OCI-LY1 (cell line): ENCODE measurements around the gene FAM50A.

Source experiments
- H2AFZ ChIP-seq: fragments of 200-600 bp; sonication (generic), shearing (Covaris generic); 2 replicates; pipeline ENCODE4 v1.6.0; 2014; ENCODE audit warnings: antibody characterized with exemption, mild to moderate bottlenecking, low read length
- H3F3A ChIP-seq: fragments of 200-600 bp; sonication (generic), shearing (Covaris generic); 2 replicates; pipeline ENCODE4 v1.6.0; 2014; ENCODE audit warnings: mild to moderate bottlenecking, antibody characterized with exemption, low read length, moderate library complexity; ENCODE audit not compliant: insufficient read depth
- H3K27ac ChIP-seq: fragments of 200-600 bp; sonication (generic); 2 replicates; pipeline ENCODE4 v1.5.1; 2014; ENCODE audit warnings: low read length, mixed run types, mild to moderate bottlenecking, low read depth; ENCODE audit not compliant: poor library complexity, severe bottlenecking
- H3K27me3 ChIP-seq: fragments of 200-600 bp; sonication (generic); 2 replicates; pipeline ENCODE4 v1.6.0; 2014; ENCODE audit warnings: antibody characterized with exemption, mild to moderate bottlenecking, low read length, moderate library complexity; ENCODE audit not compliant: insufficient read depth
- H3K36me3 ChIP-seq: fragments of 200-600 bp; sonication (generic); 2 replicates; pipeline ENCODE4 v1.6.1; 2014; ENCODE audit warnings: mild to moderate bottlenecking, antibody characterized with exemption, low read length, moderate library complexity, mixed read lengths; ENCODE audit not compliant: insufficient read depth
- H3K4me1 ChIP-seq: fragments of 200-600 bp; sonication (generic); 2 replicates; pipeline ENCODE4 v1.5.1; 2014; ENCODE audit warnings: mild to moderate bottlenecking, low read length, moderate library complexity; ENCODE audit not compliant: insufficient read depth, severe bottlenecking
- H3K4me2 ChIP-seq: fragments of 200-600 bp; sonication (generic), shearing (Covaris generic); 2 replicates; pipeline ENCODE4 v1.6.1; 2014; ENCODE audit warnings: low read length
- H3K4me3 ChIP-seq: fragments of 200-600 bp; sonication (generic); 2 replicates; pipeline ENCODE4 v1.5.1; 2014; ENCODE audit warnings: low read length, low read depth, mild to moderate bottlenecking, mixed read lengths; ENCODE audit not compliant: poor library complexity, severe bottlenecking
- H3K79me2 ChIP-seq: fragments of 200-600 bp; shearing (Covaris generic); 2 replicates; pipeline ENCODE4 v1.6.1; 2016; ENCODE audit warnings: mixed run types, low read length, mixed read lengths; ENCODE audit not compliant: insufficient read depth
- H3K9ac ChIP-seq: fragments of 200-600 bp; sonication (generic), shearing (Covaris generic); 2 replicates; pipeline ENCODE4 v1.6.1; 2014; ENCODE audit warnings: mild to moderate bottlenecking, low read length, mixed read lengths
- H3K9me2 ChIP-seq: fragments of 200-600 bp; sonication (generic), shearing (Covaris generic); 2 replicates; pipeline ENCODE4 v1.6.1; 2014; ENCODE audit warnings: low read depth, mild to moderate bottlenecking, low read length, mixed read lengths
- H3K9me3 ChIP-seq: fragments of 200-600 bp; shearing (Covaris generic); 2 replicates; pipeline ENCODE4 v1.6.1; 2014; ENCODE audit warnings: low read length, mixed read lengths
- H4K20me1 ChIP-seq: fragments of 200-600 bp; sonication (generic), shearing (Covaris generic); 2 replicates; pipeline ENCODE4 v1.6.0; 2016; ENCODE audit warnings: mild to moderate bottlenecking, low read length; ENCODE audit not compliant: insufficient read depth
- CTCF ChIP-seq: fragments of 200-600 bp; sonication (generic), shearing (Covaris generic); IDR thresholded peaks from 2 replicates; pipeline ENCODE4 v1.5.1; 2017; ENCODE audit warnings: mild to moderate bottlenecking, antibody characterized with exemption, low read length, moderate library complexity, mixed read lengths
- EZH2 ChIP-seq: fragments of 200-600 bp; sonication (generic), shearing (Covaris generic); IDR thresholded peaks from 2 replicates; pipeline ENCODE4 v1.8.0; 2017; ENCODE audit warnings: borderline replicate concordance, mixed run types, mild to moderate bottlenecking, antibody characterized with exemption, low read length, moderate library complexity, mixed read lengths

Gene FAM50A

GRCh38 chrX:154462396-154462795 lies 18.5 kb downstream of the FAM50A start:
- Histone ChIP-seq H3K9me3 (no peaks in the 10 kb centered on the region), H3K9me2 (no peaks in the 10 kb centered on the region), H3F3A (no peaks in the 10 kb centered on the region), H3K27me3 (no peaks in the 10 kb centered on the region), H4K20me1 (no peaks in the 10 kb centered on the region), H3K9ac (no peak overlapping the region), H3K27ac (no peak overlapping the region), H3K79me2 (no peaks in the 10 kb centered on the region), H3K4me1 (peaks cover 5% of the 10 kb centered on the region), H3K36me3 (no peaks in the 10 kb centered on the region; the same call in 1 of the 2 replicates), H3K4me3 (no peak overlapping the region), H3K4me2 (no peak overlapping the region), H2AFZ (no peak overlapping the region)
- TF ChIP-seq CTCF: no peak
- TF ChIP-seq EZH2: no peak

- Histone ChIP-seq H4K20me1 (no peaks in the 10 kb centered on the region), H3K9me3 (no peaks in the 10 kb centered on the region), H3K27ac (no peak overlapping the region), H3K9me2 (no peaks in the 10 kb centered on the region), H3K79me2 (no peaks in the 10 kb centered on the region), H3K27me3 (no peaks in the 10 kb centered on the region), H2AFZ (no peak overlapping the region), H3K9ac (no peak overlapping the region), H3K4me3 (no peak overlapping the region), H3K4me1 (peaks cover 1% of the 10 kb centered on the region), H3F3A (no peaks in the 10 kb centered on the region), H3K36me3 (no peaks in the 10 kb centered on the region; the same call in 1 of the 2 replicates), H3K4me2 (no peak overlapping the region)
- no peak for TF ChIP-seq EZH2
- TF ChIP-seq CTCF: no peak
Observed at GRCh38 chrX:154463611-154464220, 19.8 kb downstream of the FAM50A start.

GRCh38 chrX:154464806-154465365 lies 20.9 kb downstream of the FAM50A start:
- no peaks in the 10 kb centered on the region for H3K27me3 ChIP-seq
- TF ChIP-seq CTCF: no peak
- no peak for TF ChIP-seq EZH2
- H2AFZ ChIP-seq: no peak overlapping the region
- no peak overlapping the region for H3K4me3 ChIP-seq
- no peaks in the 10 kb centered on the region for H3K9me2 ChIP-seq
- H3K4me1 ChIP-seq: no peaks in the 10 kb centered on the region
- H3K9me3 ChIP-seq: no peaks in the 10 kb centered on the region
- H3K4me2 ChIP-seq: no peak overlapping the region
- no peak overlapping the region for H3K9ac ChIP-seq
- no peaks in the 10 kb centered on the region for H3F3A ChIP-seq
- H3K79me2 ChIP-seq: no peaks in the 10 kb centered on the region
- no peaks in the 10 kb centered on the region; the same call in 1 of the 2 replicates for H3K36me3 ChIP-seq
- H4K20me1 ChIP-seq: no peaks in the 10 kb centered on the region
- H3K27ac ChIP-seq: no peak overlapping the region
